Fibroblast of skin of left quadriceps (primary cell): Measurements from ENCODE around the gene CDADC1.
"Not testable (repeated sequence)": the region's sequence is repeated elsewhere in the genome, so short reads cannot be mapped to it uniquely, and the experiment has no call there.

Source experiments
- DNase-seq, 2 experiments: peaks; one replicate each; pipeline ENCODE4 v3.0.0-alpha.2; 2013; ENCODE audit warnings: low read depth in 2 of 2

Gene CDADC1

GRCh38 chr13:49315036-49315565 is 67.4 kb downstream of the CDADC1 start:
- DNase-seq: no peak

DNA sequence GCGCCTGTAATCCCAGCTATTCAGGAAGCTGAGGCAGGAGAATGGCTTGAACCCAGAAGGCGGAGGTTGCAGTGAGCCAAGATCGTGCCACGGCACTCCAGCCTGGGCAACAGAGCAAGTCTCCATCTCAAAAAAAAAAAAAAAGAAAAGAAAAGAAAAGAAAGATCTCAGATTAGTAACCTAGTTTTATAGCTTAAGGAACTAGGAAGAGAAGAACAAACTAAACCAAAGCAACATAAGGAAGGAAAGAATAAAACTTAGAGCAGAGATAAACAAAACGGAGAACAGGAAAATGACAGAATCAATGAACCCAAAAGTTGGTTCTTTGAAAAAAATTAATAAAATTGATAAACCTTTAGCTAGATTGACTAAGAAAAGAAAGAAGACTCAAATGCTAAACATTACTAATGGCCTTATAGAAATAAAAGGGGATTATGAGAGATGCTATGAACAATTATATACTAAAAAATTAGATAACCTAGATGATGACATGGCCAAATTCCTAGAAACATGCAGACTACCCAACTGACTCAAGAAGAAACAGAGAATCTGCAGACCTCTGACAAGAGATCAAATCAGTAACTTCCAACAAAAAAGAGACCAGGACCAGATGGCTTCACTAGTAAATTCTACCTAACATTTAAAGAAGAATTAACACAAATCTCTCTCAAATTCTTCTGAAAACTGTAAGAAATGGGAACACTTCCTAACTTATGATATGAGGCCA is 68.2 kb downstream of the CDADC1 start:
- no peak for DNase-seq

DNA sequence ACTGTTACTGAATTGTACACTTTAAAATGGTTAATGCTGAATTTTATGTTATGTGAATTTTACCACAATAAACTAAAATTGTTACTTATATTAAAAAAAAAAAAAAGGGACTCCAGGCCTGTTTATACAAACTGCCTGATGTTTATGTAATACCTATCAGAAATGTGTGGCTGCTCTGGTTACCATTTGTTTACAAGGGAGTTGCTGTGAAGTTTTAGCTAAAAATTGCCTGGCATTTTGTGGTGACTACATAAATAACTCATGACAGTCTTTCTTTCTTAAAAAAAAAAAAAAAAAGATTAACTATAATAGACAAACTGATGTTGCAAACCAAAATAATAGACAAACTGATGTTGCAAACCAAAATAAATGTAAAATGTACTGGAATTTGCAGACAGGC is 71.8 kb downstream of the CDADC1 start:
- no peak for DNase-seq

- DNase-seq: no peak
Observed at GRCh38 chr13:49319951-49320350, 72.2 kb downstream of the CDADC1 start.

DNA sequence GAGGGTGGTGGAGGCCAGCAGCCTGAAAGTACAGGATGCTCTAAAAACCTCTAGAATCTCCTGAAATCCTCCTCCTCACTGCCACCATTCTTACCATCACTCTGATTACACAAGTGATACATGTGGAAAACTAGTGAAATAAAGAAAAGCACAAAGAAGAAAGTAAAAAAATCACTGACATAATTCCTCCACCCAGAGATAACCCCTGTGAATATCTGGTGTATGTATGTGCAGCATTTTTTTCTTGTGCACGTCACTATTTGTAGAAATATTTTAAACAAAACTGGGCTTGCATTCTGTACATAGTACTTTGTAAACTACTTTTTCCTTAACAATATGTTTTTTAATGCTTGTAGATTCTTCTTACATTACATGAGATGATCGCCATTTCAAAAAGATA is 73.2 kb downstream of the CDADC1 start:
- DNase-seq: no peak

DNA sequence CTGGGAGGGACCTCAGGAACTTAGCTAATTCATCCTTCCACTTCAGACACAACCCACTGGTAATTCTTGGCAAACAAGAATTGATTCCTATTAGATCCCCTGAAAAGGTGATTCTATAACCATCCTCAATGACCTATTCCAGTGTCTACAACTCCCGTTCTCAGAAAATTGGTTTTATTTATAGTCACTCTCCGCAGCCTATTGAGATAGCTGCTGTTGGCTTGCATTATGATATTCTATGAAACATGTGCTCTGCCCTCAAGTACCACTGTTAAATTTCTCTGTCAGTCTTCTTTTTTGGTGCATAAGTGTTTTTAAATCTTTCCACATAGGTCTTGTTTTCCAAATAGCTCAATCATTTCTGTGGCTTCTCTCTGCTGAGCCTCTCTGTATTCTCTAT is 75.0 kb downstream of the CDADC1 start:
- DNase-seq: no peak

DNA sequence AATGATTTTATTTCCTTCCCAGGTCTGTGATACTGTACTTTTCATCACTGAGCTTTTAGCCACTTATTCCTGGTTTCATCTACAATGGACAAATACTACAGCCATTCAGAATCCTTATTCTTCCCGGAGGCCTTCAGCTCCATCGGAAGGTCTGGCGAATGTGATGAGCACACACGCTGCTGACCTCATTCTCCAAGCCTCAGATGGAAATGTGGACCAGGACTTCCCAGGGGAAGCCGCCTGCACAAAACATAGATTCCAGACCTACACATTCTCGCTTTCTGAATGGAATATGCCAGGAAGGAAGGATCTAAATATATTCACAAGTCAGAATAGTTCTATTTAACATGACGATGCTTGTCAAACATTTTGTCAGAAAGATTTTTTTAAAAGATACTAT is 75.6 kb downstream of the CDADC1 start:
- no peak for DNase-seq

- DNase-seq: no peak
Observed at GRCh38 chr13:49326222-49326917, 78.6 kb downstream of the CDADC1 start.

GRCh38 chr13:49327145-49327544 is 79.4 kb downstream of the CDADC1 start:
- not testable (repeated sequence) for DNase-seq

GRCh38 chr13:49329831-49330545 is 82.3 kb downstream of the CDADC1 start:
- DNase-seq: no peak

DNA sequence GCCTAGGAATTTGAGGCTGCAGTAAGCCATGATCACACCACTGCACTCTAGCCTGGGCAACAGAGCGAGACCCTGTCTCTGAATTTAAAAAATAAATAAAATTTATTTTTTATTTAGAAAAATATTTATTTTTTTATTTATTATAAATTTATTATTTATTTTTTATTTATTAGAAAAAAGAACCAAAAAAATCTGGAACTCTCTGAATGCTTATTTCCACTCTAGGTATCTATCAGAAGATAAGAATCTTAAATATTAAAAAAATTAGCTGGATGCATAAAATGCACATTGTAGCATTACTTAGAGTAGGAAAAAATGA is 82.8 kb downstream of the CDADC1 start:
- DNase-seq: no peak

DNA sequence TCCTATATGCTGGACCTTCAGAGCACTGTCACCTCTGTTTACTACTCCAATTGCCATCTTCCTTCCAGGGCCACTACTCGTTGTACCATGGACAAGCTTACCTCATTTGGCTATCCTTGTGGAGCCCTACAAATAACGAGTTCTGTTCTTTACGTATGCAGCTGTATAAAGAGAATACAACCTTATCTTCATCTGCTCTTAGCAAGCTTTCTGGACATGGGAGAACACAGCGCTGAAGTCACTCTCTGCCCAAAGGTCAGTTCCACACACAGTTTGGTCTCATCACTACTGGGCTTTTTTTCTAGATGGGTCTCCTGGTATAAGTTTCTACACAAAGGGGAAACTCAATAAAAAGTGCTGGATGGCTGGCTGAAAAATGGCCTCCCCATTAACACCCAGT is 88.9 kb downstream of the CDADC1 start:
- no peak for DNase-seq

DNA sequence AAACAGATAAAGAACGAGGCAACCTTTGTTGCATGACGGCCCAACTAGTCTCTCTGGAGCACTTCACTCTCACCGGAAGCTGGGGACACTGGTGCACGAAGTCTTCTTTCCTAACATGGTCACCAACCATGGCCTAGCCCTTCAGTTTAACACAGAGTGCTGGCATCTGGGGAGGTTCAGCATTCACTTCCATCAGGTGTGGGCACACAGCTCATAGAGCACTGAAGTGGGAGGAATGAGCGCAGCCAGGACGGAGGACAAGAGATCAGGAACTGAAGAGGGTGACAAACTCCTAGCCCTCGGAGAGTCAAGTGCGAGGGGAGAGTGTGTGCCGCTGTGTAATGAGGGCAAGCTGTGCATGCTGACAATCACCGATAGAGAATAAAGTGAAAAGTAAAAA is 92.4 kb downstream of the CDADC1 start:
- no peak for DNase-seq

- no peak for DNase-seq
Observed at GRCh38 chr13:49341517-49341916, 93.8 kb downstream of the CDADC1 start.

DNA sequence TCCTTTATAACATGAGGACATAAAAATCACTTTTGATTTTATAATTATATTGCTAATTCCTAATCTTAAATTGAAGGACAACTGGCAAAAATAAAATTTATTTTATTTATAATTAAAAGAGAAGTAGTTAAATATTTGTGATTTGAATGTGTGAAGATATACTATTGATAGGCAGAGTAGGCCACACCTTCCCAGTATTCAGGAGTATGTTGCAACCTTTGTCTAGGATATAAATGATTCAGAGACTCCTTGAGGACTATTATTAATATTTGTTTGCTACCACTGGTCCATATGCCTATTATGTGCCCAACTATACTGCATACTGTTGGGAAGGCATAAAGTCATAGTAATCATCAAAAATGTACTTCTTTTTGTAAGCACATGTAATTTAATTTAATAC is 94.2 kb downstream of the CDADC1 start:
- DNase-seq: no peak

GRCh38 chr13:49342454-49342853 is 94.7 kb downstream of the CDADC1 start:
- DNase-seq: no peak
